Sigmoid colon (tissue), 7 donors: ENCODE results near the gene IL17REL. TPM values are rescaled to one million over a fixed set of nuclear protein-coding genes. Genes with fewer than 3 reads are reported as not detected.
A peak's percentile ranks its signal among the peaks of the same experiment; 100 is the strongest.

Source experiments
- DNase-seq: peaks from one replicate; pipeline ENCODE4 v3.0.0-alpha.2; 2019
- H3K27ac ChIP-seq, 4 donors: fragments of 200-600 bp; sonication (generic); one replicate each; pipeline ENCODE4 v1.5.1; 2016 to 2019; ENCODE audit warnings: mild to moderate bottlenecking in 1 of 4
- H3K27me3 ChIP-seq, 3 donors: fragments of 200-600 bp; sonication (generic); one replicate each; pipeline ENCODE4 v1.5.1; 2019; ENCODE audit warnings: mild to moderate bottlenecking in 1 of 3
- H3K36me3 ChIP-seq, 4 donors: fragments of 200-600 bp; sonication (generic); one replicate each; pipeline ENCODE4 v1.5.1; 2016 to 2019
- H3K4me1 ChIP-seq, 4 donors: fragments of 200-600 bp; sonication (generic); one replicate each; pipeline ENCODE4 v1.5.1; 2017 to 2019
- H3K4me3 ChIP-seq, 4 donors: fragments of 200-600 bp; sonication (generic); one replicate each; pipeline ENCODE4 v1.5.1; 2017 to 2019; ENCODE audit warnings: mild to moderate bottlenecking in 2 of 4, moderate library complexity in 1 of 4
- H3K9me3 ChIP-seq, 4 donors: fragments of 200-600 bp in 3 of 4; sonication (generic) in 3 of 4; one replicate each; pipeline versions ENCODE4 v1.5.1 to v1.6.1; 2013 to 2019
- CTCF ChIP-seq, 4 experiments: fragments of 450-650 bp in 3 of 4; fragments of 200-600 bp in 1 of 4; IDR thresholded peaks; one replicate each; pipeline ENCODE4 v1.5.1; 2016 to 2019; ENCODE audit warnings: antibody characterized with exemption in 4 of 4, mild to moderate bottlenecking in 3 of 4, moderate library complexity in 2 of 4
- EP300 ChIP-seq, 4 donors: sonication (generic); formaldehyde crosslinking; IDR thresholded peaks; one replicate each; pipeline ENCODE4 v1.6.1; 2017; ENCODE audit warnings: antibody characterized with exemption in 4 of 4
- POLR2A ChIP-seq, 2 donors: fragments of 450-650 bp; IDR thresholded peaks; one replicate each; pipeline ENCODE4 v1.6.1; 2016; ENCODE audit warnings: antibody characterized with exemption in 2 of 2, mild to moderate bottlenecking in 2 of 2, moderate library complexity in 2 of 2
- POLR2AphosphoS5 ChIP-seq, 4 donors: sonication (generic); formaldehyde crosslinking; IDR thresholded peaks; one replicate each; pipeline ENCODE4 v1.6.1; 2017; ENCODE audit warnings: antibody characterized with exemption in 4 of 4
- WGBS, 2 donors: extraction: QIAGEN DNeasy Blood & Tissue Kit; methylation state at CpG; one replicate each; pipeline ENCODE4 v1.1.7; 2013; 5-methylcytosine and 5-hydroxymethylcytosine counted together
- intact Hi-C: fragments of 100-400 bp; cut with DNase I; formaldehyde crosslinking; loops from one replicate; pipeline ENCODE4 v1.15.1; 2023
- polyA plus RNA-seq, 3 donors: library from polyadenylated mRNA; stranded (reverse); fragments of 200-250 nt; gene quantifications; one replicate each; pipeline ENCODE4 v1.2.3, GENCODE V29; 2013
- total RNA-seq, 4 donors: library from RNA; depleted of rRNA; stranded (reverse); fragments of >200 nt; gene quantifications; one replicate each; pipeline ENCODE4 v1.1.0, GENCODE V29; 2016
- donor health status: healthy with polysubstance abuse.
- donor health status: Bipolar disorder and iron deficiency.
- donor health status: healthy.

The IL17REL gene
- total and polyA plus RNA-seq, 7 donors: 1.6 TPM; not detected in 6

GRCh38 chr22:49972163-49973017 is 40.2 kb downstream of the IL17REL start:
- Histone ChIP-seq H3K4me1 (peaks cover 2 to 33% (median 29%) of the 10 kb centered on the region in 4 donors), H3K36me3 (no peaks in the 10 kb centered on the region), H3K4me3 (peak overlapping the region in 3 of 4 donors; percentile 41 to 62 (median 60)), H3K27ac (peak overlapping the region in 1 of 4 donors; percentile 95), H3K27me3 (no peaks in the 10 kb centered on the region), H3K9me3 (no peaks in the 10 kb centered on the region)
- 49 to 66% methylated on average over 45 of the region's 45 CpGs for WGBS, 2 donors
- DNase-seq: peak; percentile 70
- intact Hi-C loops: loop anchor here (2.0 kb wide), 1 partner anchor 42 kb away; no protein-coding TSS in a partner anchor
- TF ChIP-seq EP300 (IDR thresholded peaks at IDR 0.05): no peak
- TF ChIP-seq POLR2AphosphoS5 (IDR thresholded peaks at IDR 0.05): no peak
- TF ChIP-seq POLR2A (IDR thresholded peaks at IDR 0.05): no peak
- TF ChIP-seq CTCF (IDR thresholded peaks at IDR 0.05): no peak

GRCh38 chr22:49971232-49972162 is 41.1 kb downstream of the IL17REL start:
- H3K27ac ChIP-seq: peak overlapping the region; percentile 76 to 95 (median 86)
- H3K4me3 ChIP-seq: peak overlapping the region; percentile 41 to 62 (median 54)
- no peak for TF ChIP-seq POLR2A (IDR thresholded peaks at IDR 0.05)
- peak in 1 of 4 donors; percentile 61 for TF ChIP-seq POLR2AphosphoS5 (IDR thresholded peaks at IDR 0.05)
- peak in 2 of 4 donors; percentile 45 to 66 for TF ChIP-seq EP300 (IDR thresholded peaks at IDR 0.05)
- H3K4me1 ChIP-seq: peaks cover 2 to 42% (median 38%) of the 10 kb centered on the region in 4 donors
- DNase-seq: peak; percentile 88
- H3K27me3 ChIP-seq: no peaks in the 10 kb centered on the region
- intact Hi-C loops: loop anchor here (2.0 kb wide), 1 partner anchor 41 kb away; no protein-coding TSS in a partner anchor
- H3K36me3 ChIP-seq: no peaks in the 10 kb centered on the region
- 6 to 10% methylated on average over 81 of the region's 81 CpGs for WGBS, 2 donors
- no peaks in the 10 kb centered on the region for H3K9me3 ChIP-seq

GRCh38 chr22:49970528-49971231 is 41.9 kb downstream of the IL17REL start:
- Histone ChIP-seq H3K4me3 (peak overlapping the region; percentile 41 to 62 (median 54)), H3K9me3 (no peaks in the 10 kb centered on the region), H3K4me1 (peaks cover 2 to 50% (median 45%) of the 10 kb centered on the region in 4 donors), H3K36me3 (no peaks in the 10 kb centered on the region), H3K27me3 (no peaks in the 10 kb centered on the region), H3K27ac (peak overlapping the region; percentile 76 to 95 (median 86))
- WGBS, 2 donors: 2 to 7% methylated on average over 32 of the region's 32 CpGs
- no peak for TF ChIP-seq CTCF (IDR thresholded peaks at IDR 0.05)
- TF ChIP-seq POLR2AphosphoS5 (IDR thresholded peaks at IDR 0.05): peak; percentile 82 to 98 (median 88)
- peak in 3 of 4 donors; percentile 82 to 98 (median 86) for TF ChIP-seq EP300 (IDR thresholded peaks at IDR 0.05)
- TF ChIP-seq POLR2A (IDR thresholded peaks at IDR 0.05): peak; percentile 66 to 72
- DNase-seq: peak; percentile 98
- intact Hi-C loops: no loop called here

GRCh38 chr22:49969751-49970527 is 42.6 kb downstream of the IL17REL start:
- Histone ChIP-seq H3K27ac (peak overlapping the region; percentile 76 to 95 (median 86)), H3K36me3 (peaks cover 0 to under 1% (median 0%) of the 10 kb centered on the region in 4 donors), H3K27me3 (no peaks in the 10 kb centered on the region), H3K4me3 (no peak overlapping the region), H3K4me1 (peaks cover 2 to 56% (median 50%) of the 10 kb centered on the region in 4 donors), H3K9me3 (no peaks in the 10 kb centered on the region)
- WGBS, 2 donors: 81 to 86% methylated on average over 8 of the region's 8 CpGs
- peak; percentile 69 for DNase-seq
- TF ChIP-seq POLR2AphosphoS5 (IDR thresholded peaks at IDR 0.05) (no peak), EP300 (IDR thresholded peaks at IDR 0.05) (no peak), POLR2A (IDR thresholded peaks at IDR 0.05) (no peak), CTCF (IDR thresholded peaks at IDR 0.05) (no peak)
- intact Hi-C loops: loop anchor here (10.0 kb wide), 1 partner anchor 215 kb away; the partner anchor contains the start of gene TRABD
